IPS-20b (cell line): ENCODE measurements around the gene CCIN.

Experiments used
- H3K27ac ChIP-seq: one replicate; pipeline ENCODE4 v1.5.1; 2013; ENCODE audit warnings: low read length
- H3K27me3 ChIP-seq: 2 replicates; pipeline ENCODE4 v1.6.1; 2013; ENCODE audit warnings: mild to moderate bottlenecking, low read length, inconsistent platforms; ENCODE audit not compliant: insufficient read depth
- H3K36me3 ChIP-seq: 2 replicates; pipeline ENCODE4 v1.6.1; 2013; ENCODE audit warnings: low read depth, mild to moderate bottlenecking, inconsistent platforms, low read length, moderate library complexity; ENCODE audit not compliant: insufficient read depth
- H3K4me1 ChIP-seq: 2 replicates; pipeline ENCODE4 v1.6.1; 2013; ENCODE audit warnings: mild to moderate bottlenecking, control low read depth, inconsistent platforms, low read length, moderate library complexity; ENCODE audit not compliant: insufficient read depth
- H3K4me3 ChIP-seq: 2 replicates; pipeline ENCODE4 v1.5.1; 2013; ENCODE audit warnings: mild to moderate bottlenecking, low read length, inconsistent platforms
- H3K9ac ChIP-seq: 2 replicates; pipeline ENCODE4 v1.6.1; 2013; ENCODE audit warnings: low read depth, mild to moderate bottlenecking, inconsistent platforms, low read length, moderate library complexity
- H3K9me3 ChIP-seq: 2 replicates; pipeline ENCODE4 v1.6.1; 2013; ENCODE audit warnings: mild to moderate bottlenecking, low read depth, low read length, inconsistent platforms; ENCODE audit not compliant: insufficient read depth

Gene CCIN

GRCh38 chr9:36218011-36218410 is 48.8 kb downstream of the CCIN start:
- peaks cover 91% of the 10 kb centered on the region for H3K36me3 ChIP-seq
- H3K4me3 ChIP-seq = no peak overlapping the region
- H3K9me3 ChIP-seq = no peaks in the 10 kb centered on the region
- H3K27me3 ChIP-seq = no peaks in the 10 kb centered on the region
- H3K9ac ChIP-seq = no peak overlapping the region
- no peak overlapping the region for H3K27ac ChIP-seq
- no peaks in the 10 kb centered on the region for H3K4me1 ChIP-seq

- H3K9ac ChIP-seq = no peak overlapping the region
- H3K27me3 ChIP-seq = no peaks in the 10 kb centered on the region
- peaks cover 91% of the 10 kb centered on the region for H3K36me3 ChIP-seq
- no peaks in the 10 kb centered on the region for H3K9me3 ChIP-seq
- no peak overlapping the region for H3K4me3 ChIP-seq
- H3K4me1 ChIP-seq = no peaks in the 10 kb centered on the region
- H3K27ac ChIP-seq = no peak overlapping the region
These were observed 49.3 kb downstream of the CCIN start for GRCh38 chr9:36218411-36218901.
